ENCODE measurements around the gene HIVEP1.

- no peak for TF ChIP-seq CTCF (IDR thresholded peaks at IDR 0.05; ENCODE audit: insufficient read depth, low read depth, low read length)
- TF ChIP-seq EZH2 (IDR thresholded peaks at IDR 0.05; ENCODE audit: insufficient read depth, low read length), result no peak
Measured at GRCh38 chr6:12119085-12119588, 107.0 kb downstream of the HIVEP1 start.
